Body of pancreas (tissue), 4 donors: ENCODE measurements around the gene THSD8. TPM values are rescaled to one million over a fixed set of nuclear protein-coding genes. Genes with fewer than 3 reads are reported as not detected.

Source experiments
- ATAC-seq: fragments of 150-250 bp; one replicate; pipeline ENCODE4 v1.9.1; 2016
- DNase-seq, 4 donors: peaks; one replicate each; pipeline ENCODE4 v3.0.0-alpha.2; 2019
- H3K27ac ChIP-seq, 4 donors: fragments of 200-600 bp; sonication (generic); 1 replicate in 3 of 4; 2 replicates in 1 of 4; pipeline versions ENCODE4 v1.5.1 to v1.6.1; 2016 to 2019; ENCODE audit warnings: mild to moderate bottlenecking in 1 of 4, mixed read lengths in 1 of 4, moderate library complexity in 1 of 4
- H3K27me3 ChIP-seq, 2 donors: fragments of 200-600 bp; sonication (generic); one replicate each; pipeline ENCODE4 v1.6.0; 2016; ENCODE audit warnings: mild to moderate bottlenecking in 1 of 2
- H3K36me3 ChIP-seq, 2 donors: fragments of 200-600 bp; sonication (generic); replicated peaks in 1 of 2; 2 replicates each; pipeline ENCODE4 v1.5.1; 2016; ENCODE audit warnings: low read depth in 2 of 2; ENCODE audit not compliant: insufficient read depth in 1 of 2
- H3K4me1 ChIP-seq: fragments of 200-600 bp; sonication (generic); one replicate; pipeline ENCODE4 v1.6.0; 2016
- H3K4me3 ChIP-seq, 2 donors: fragments of 200-600 bp; sonication (generic); 1 replicate in 1 of 2; 2 replicates in 1 of 2; pipeline ENCODE4 v1.5.1; 2016 to 2019
- H3K9me3 ChIP-seq, 3 donors: fragments of 200-600 bp; sonication (generic); 1 replicate in 2 of 3; 2 replicates in 1 of 3; pipeline ENCODE4 v1.5.1; 2016
- CTCF ChIP-seq, 7 experiments: fragments of 450-650 bp in 4 of 7; fragments of 200-600 bp in 3 of 7; sonication (generic) in 3 of 7; IDR thresholded peaks; one replicate each; pipeline ENCODE4 v1.5.1; 2016 to 2019; ENCODE audit warnings: antibody characterized with exemption in 7 of 7
- POLR2A ChIP-seq, 3 donors: fragments of 450-650 bp; IDR thresholded peaks; one replicate each; pipeline ENCODE4 v1.6.1; 2016; ENCODE audit warnings: antibody characterized with exemption in 3 of 3, mild to moderate bottlenecking in 2 of 3
- WGBS, 2 donors: methylation state at CpG; one replicate each; pipeline ENCODE4 v1.1.5; 2017; 5-methylcytosine and 5-hydroxymethylcytosine counted together
- intact Hi-C: fragments of 100-400 bp; cut with DNase I; formaldehyde crosslinking; loops from one replicate; pipeline ENCODE4 v1.15.1; 2023
- total RNA-seq, 2 donors: library from RNA; depleted of rRNA; stranded (reverse); fragments of >200 nt; gene quantifications; one replicate each; pipeline ENCODE4 v1.1.0, GENCODE V29; 2016

Gene THSD8
- total RNA-seq, 2 donors from 2014 or later: not detected

GRCh38 chr19:12783849-12784393 lies 17.9 kb upstream of the THSD8 start:
- WGBS, 2 donors: 28 to 33% methylated on average over 11 to 18 of the region's 19 CpGs
- Histone ChIP-seq H3K27me3 (no peaks in the 10 kb centered on the region), H3K4me1 (peaks cover 78% of the 10 kb centered on the region), H3K9me3 (no peaks in the 10 kb centered on the region), H3K4me3 (no peak overlapping the region), H3K27ac (peak overlapping the region; percentile 78 to 100 (median 96)), H3K36me3 (no peaks in the 10 kb centered on the region)
- intact Hi-C loops: no loop called here
- TF ChIP-seq CTCF (IDR thresholded peaks at IDR 0.05) (no peak), POLR2A (IDR thresholded peaks at IDR 0.05) (no peak)
- DNase-seq: peak in 3 of 4 donors; percentile 44 to 59 (median 55)
- no peak for ATAC-seq

GRCh38 chr19:12784394-12784870 lies 17.4 kb upstream of the THSD8 start:
- no peak for ATAC-seq
- Histone ChIP-seq H3K36me3 (no peaks in the 10 kb centered on the region), H3K27ac (peak overlapping the region; percentile 78 to 100 (median 96)), H3K4me3 (no peak overlapping the region), H3K4me1 (peaks cover 78% of the 10 kb centered on the region), H3K27me3 (no peaks in the 10 kb centered on the region), H3K9me3 (no peaks in the 10 kb centered on the region)
- DNase-seq: no peak
- TF ChIP-seq CTCF (IDR thresholded peaks at IDR 0.05) (no peak), POLR2A (IDR thresholded peaks at IDR 0.05) (no peak)
- intact Hi-C loops: no loop called here
- WGBS, 2 donors: 59 to 64% methylated on average over 10 of the region's 10 CpGs

GRCh38 chr19:12784871-12785430 lies 16.9 kb upstream of the THSD8 start:
- Histone ChIP-seq H3K27me3 (no peaks in the 10 kb centered on the region), H3K27ac (peak overlapping the region; percentile 78 to 100 (median 96)), H3K4me1 (peaks cover 80% of the 10 kb centered on the region), H3K4me3 (no peak overlapping the region), H3K9me3 (no peaks in the 10 kb centered on the region), H3K36me3 (no peaks in the 10 kb centered on the region)
- ATAC-seq (no peak), DNase-seq (no peak)
- 55 to 70% methylated on average over 3 to 5 of the region's 5 CpGs for WGBS, 2 donors
- intact Hi-C loops: no loop called here
- no peak for TF ChIP-seq POLR2A (IDR thresholded peaks at IDR 0.05)
- no peak for TF ChIP-seq CTCF (IDR thresholded peaks at IDR 0.05)

GRCh38 chr19:12785431-12786031 lies 16.3 kb upstream of the THSD8 start:
- H3K4me1 ChIP-seq: peaks cover 86% of the 10 kb centered on the region
- DNase-seq: peak in 1 of 4 donors; percentile 65
- no peaks in the 10 kb centered on the region for H3K36me3 ChIP-seq
- H3K27me3 ChIP-seq: no peaks in the 10 kb centered on the region
- H3K27ac ChIP-seq: peak overlapping the region; percentile 78 to 100 (median 96)
- ATAC-seq: no peak
- H3K4me3 ChIP-seq: no peak overlapping the region
- TF ChIP-seq POLR2A (IDR thresholded peaks at IDR 0.05): no peak
- TF ChIP-seq CTCF (IDR thresholded peaks at IDR 0.05): no peak
- intact Hi-C loops: no loop called here
- H3K9me3 ChIP-seq: no peaks in the 10 kb centered on the region
- WGBS, 2 donors: 57 to 79% methylated on average over 4 of the region's 4 CpGs
